ENCODE results near the gene DMXL1. TPM values are rescaled to one million over a fixed set of nuclear protein-coding genes. Genes with fewer than 3 reads are reported as not detected.

The DMXL1 gene
- total and polyA plus RNA-seq, 2 donors = 24.6 to 31.4 TPM

DNA sequence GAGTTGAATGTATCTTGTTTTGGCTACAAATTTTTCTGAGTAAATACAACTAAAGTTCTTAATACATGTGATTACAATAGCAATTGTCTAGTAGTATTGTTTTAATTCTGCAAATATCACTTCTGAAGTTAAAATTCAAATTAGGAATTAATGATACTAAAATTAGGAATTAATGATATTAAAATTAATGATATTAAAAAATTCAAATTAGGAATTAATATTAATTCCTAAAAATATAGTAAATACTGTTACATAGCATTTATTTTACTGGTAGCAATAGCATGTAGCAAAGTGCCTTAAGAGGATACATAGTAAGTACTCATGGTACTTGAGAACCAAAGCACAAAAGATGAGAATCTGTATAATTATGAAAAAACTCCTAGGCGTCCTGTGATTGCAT is 136.2 kb downstream of the DMXL1 start:
- Histone ChIP-seq H3K27me3 (ENCODE audit: control insufficient read depth in 2 of 2, insufficient read depth in 1 of 2, low read length in 1 of 2) (no peaks in the 10 kb centered on the region), H3K36me3 (ENCODE audit: control insufficient read depth in 2 of 2, insufficient read depth in 2 of 2, low read length in 1 of 2) (peaks cover 2 to 11% of the 10 kb centered on the region in 2 donors)
- 95% methylated on average over 1 of the region's 1 CpG for WGBS

DNA sequence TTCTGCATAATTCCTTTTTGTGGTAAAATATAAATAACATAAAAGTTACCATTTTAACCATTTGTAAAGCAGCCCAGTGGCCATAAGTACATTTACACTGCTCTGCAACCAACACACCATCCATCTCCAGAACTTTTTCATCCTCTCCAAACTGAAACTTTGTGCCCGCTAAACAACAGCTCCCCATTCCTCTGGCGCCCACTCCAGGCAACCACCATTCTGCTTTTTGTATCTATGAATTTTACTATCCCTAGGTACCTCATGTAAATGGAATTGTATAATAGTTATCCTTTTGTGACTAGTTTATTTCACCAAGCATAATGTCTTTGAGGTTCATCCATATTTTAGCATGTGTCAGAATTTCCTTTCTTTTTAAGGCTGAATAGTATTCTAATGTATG is 141.1 kb downstream of the DMXL1 start:
- Histone ChIP-seq H3K27ac (ENCODE audit: low read depth in 1 of 2, low read length in 1 of 2) (no peak overlapping the region), H3K4me3 (ENCODE audit: low read length in 2 of 2) (no peak overlapping the region), H3K9me3 (ENCODE audit: control insufficient read depth in 2 of 2, insufficient read depth in 1 of 2, low read length in 1 of 2) (no peaks in the 10 kb centered on the region), H3K36me3 (ENCODE audit: control insufficient read depth in 2 of 2, insufficient read depth in 2 of 2, low read length in 1 of 2) (peaks cover 0 to 3% of the 10 kb centered on the region in 2 donors), H3K27me3 (ENCODE audit: control insufficient read depth in 2 of 2, insufficient read depth in 1 of 2, low read length in 1 of 2) (no peaks in the 10 kb centered on the region), H3K4me1 (ENCODE audit: control insufficient read depth in 2 of 2, insufficient read depth in 2 of 2, low read length in 2 of 2) (no peaks in the 10 kb centered on the region)
- over 99% methylated on average over 2 of the region's 2 CpGs for WGBS
- DNase-seq (ENCODE audit: low read depth in 6 of 9, low spot score in 9 of 9) = no peak

More for the DNA sequence above, 136.2 kb downstream of the DMXL1 start:
- no peaks in the 10 kb centered on the region for H3K9me3 ChIP-seq (ENCODE audit: control insufficient read depth in 2 of 2, insufficient read depth in 1 of 2, low read length in 1 of 2)
- no peak overlapping the region for H3K4me3 ChIP-seq (ENCODE audit: low read length in 2 of 2)
- no peaks in the 10 kb centered on the region for H3K4me1 ChIP-seq (ENCODE audit: control insufficient read depth in 2 of 2, insufficient read depth in 2 of 2, low read length in 2 of 2)
- DNase-seq (ENCODE audit: low read depth in 6 of 9, low spot score in 9 of 9) = no peak
- no peak overlapping the region for H3K27ac ChIP-seq (ENCODE audit: low read depth in 1 of 2, low read length in 1 of 2)

GRCh38 chr5:119212676-119213075 is 141.8 kb downstream of the DMXL1 start:
- Histone ChIP-seq H3K4me3 (ENCODE audit: low read length in 2 of 2) (no peak overlapping the region), H3K9me3 (ENCODE audit: control insufficient read depth in 2 of 2, insufficient read depth in 1 of 2, low read length in 1 of 2) (no peaks in the 10 kb centered on the region), H3K4me1 (ENCODE audit: control insufficient read depth in 2 of 2, insufficient read depth in 2 of 2, low read length in 2 of 2) (no peaks in the 10 kb centered on the region), H3K27me3 (ENCODE audit: control insufficient read depth in 2 of 2, insufficient read depth in 1 of 2, low read length in 1 of 2) (no peaks in the 10 kb centered on the region), H3K36me3 (ENCODE audit: control insufficient read depth in 2 of 2, insufficient read depth in 2 of 2, low read length in 1 of 2) (peaks cover 0 to 3% of the 10 kb centered on the region in 2 donors), H3K27ac (ENCODE audit: low read depth in 1 of 2, low read length in 1 of 2) (no peak overlapping the region)
- DNase-seq (ENCODE audit: low read depth in 6 of 9, low spot score in 9 of 9) = no peak

GRCh38 chr5:119217183-119217582 is 146.3 kb downstream of the DMXL1 start:
- 98% methylated on average over 3 of the region's 3 CpGs for WGBS

GRCh38 chr5:119218830-119219782 is 148.2 kb downstream of the DMXL1 start:
- no peaks in the 10 kb centered on the region for H3K27me3 ChIP-seq (ENCODE audit: control insufficient read depth in 2 of 2, insufficient read depth in 1 of 2, low read length in 1 of 2)
- H3K4me1 ChIP-seq (ENCODE audit: control insufficient read depth in 2 of 2, insufficient read depth in 2 of 2, low read length in 2 of 2) = no peaks in the 10 kb centered on the region
- peaks cover 0 to 14% of the 10 kb centered on the region in 2 donors for H3K36me3 ChIP-seq (ENCODE audit: control insufficient read depth in 2 of 2, insufficient read depth in 2 of 2, low read length in 1 of 2)
- no peak overlapping the region for H3K27ac ChIP-seq (ENCODE audit: low read depth in 1 of 2, low read length in 1 of 2)
- DNase-seq (ENCODE audit: low read depth in 6 of 9, low spot score in 9 of 9) = no peak
- H3K9me3 ChIP-seq (ENCODE audit: control insufficient read depth in 2 of 2, insufficient read depth in 1 of 2, low read length in 1 of 2) = no peaks in the 10 kb centered on the region
- WGBS = 98% methylated on average over 6 of the region's 6 CpGs
- no peak overlapping the region for H3K4me3 ChIP-seq (ENCODE audit: low read length in 2 of 2)

More at GRCh38 chr5:119217183-119217582, 146.3 kb downstream of the DMXL1 start:
- no peaks in the 10 kb centered on the region for H3K4me1 ChIP-seq (ENCODE audit: control insufficient read depth in 2 of 2, insufficient read depth in 2 of 2, low read length in 2 of 2)
- DNase-seq (ENCODE audit: low read depth in 6 of 9, low spot score in 9 of 9) = no peak
- no peak overlapping the region for H3K27ac ChIP-seq (ENCODE audit: low read depth in 1 of 2, low read length in 1 of 2)
- H3K36me3 ChIP-seq (ENCODE audit: control insufficient read depth in 2 of 2, insufficient read depth in 2 of 2, low read length in 1 of 2) = peaks cover 0 to 10% of the 10 kb centered on the region in 2 donors
- H3K9me3 ChIP-seq (ENCODE audit: control insufficient read depth in 2 of 2, insufficient read depth in 1 of 2, low read length in 1 of 2) = no peaks in the 10 kb centered on the region
- no peaks in the 10 kb centered on the region for H3K27me3 ChIP-seq (ENCODE audit: control insufficient read depth in 2 of 2, insufficient read depth in 1 of 2, low read length in 1 of 2)
- no peak overlapping the region for H3K4me3 ChIP-seq (ENCODE audit: low read length in 2 of 2)

GRCh38 chr5:119220576-119221197 is 149.8 kb downstream of the DMXL1 start:
- Histone ChIP-seq H3K36me3 (ENCODE audit: control insufficient read depth in 2 of 2, insufficient read depth in 2 of 2, low read length in 1 of 2) (peaks cover 0 to 11% of the 10 kb centered on the region in 2 donors), H3K27me3 (ENCODE audit: control insufficient read depth in 2 of 2, insufficient read depth in 1 of 2, low read length in 1 of 2) (no peaks in the 10 kb centered on the region), H3K27ac (ENCODE audit: low read depth in 1 of 2, low read length in 1 of 2) (no peak overlapping the region), H3K4me1 (ENCODE audit: control insufficient read depth in 2 of 2, insufficient read depth in 2 of 2, low read length in 2 of 2) (no peaks in the 10 kb centered on the region), H3K9me3 (ENCODE audit: control insufficient read depth in 2 of 2, insufficient read depth in 1 of 2, low read length in 1 of 2) (no peaks in the 10 kb centered on the region), H3K4me3 (ENCODE audit: low read length in 2 of 2) (no peak overlapping the region)
- DNase-seq (ENCODE audit: low read depth in 6 of 9, low spot score in 9 of 9) = no peak
- WGBS = 97% methylated on average over 1 of the region's 1 CpG

- Histone ChIP-seq H3K4me1 (ENCODE audit: control insufficient read depth in 2 of 2, insufficient read depth in 2 of 2, low read length in 2 of 2) (no peaks in the 10 kb centered on the region), H3K36me3 (ENCODE audit: control insufficient read depth in 2 of 2, insufficient read depth in 2 of 2, low read length in 1 of 2) (peaks cover 0 to 11% of the 10 kb centered on the region in 2 donors), H3K9me3 (ENCODE audit: control insufficient read depth in 2 of 2, insufficient read depth in 1 of 2, low read length in 1 of 2) (no peaks in the 10 kb centered on the region), H3K27me3 (ENCODE audit: control insufficient read depth in 2 of 2, insufficient read depth in 1 of 2, low read length in 1 of 2) (no peaks in the 10 kb centered on the region), H3K27ac (ENCODE audit: low read depth in 1 of 2, low read length in 1 of 2) (no peak overlapping the region), H3K4me3 (ENCODE audit: low read length in 2 of 2) (no peak overlapping the region)
- no peak for DNase-seq (ENCODE audit: low read depth in 6 of 9, low spot score in 9 of 9)
Observed at GRCh38 chr5:119221330-119221729, 150.4 kb downstream of the DMXL1 start.

- Histone ChIP-seq H3K9me3 (ENCODE audit: control insufficient read depth in 2 of 2, insufficient read depth in 1 of 2, low read length in 1 of 2) (no peaks in the 10 kb centered on the region), H3K36me3 (ENCODE audit: control insufficient read depth in 2 of 2, insufficient read depth in 2 of 2, low read length in 1 of 2) (peaks cover 8 to 14% of the 10 kb centered on the region in 2 donors), H3K27ac (ENCODE audit: low read depth in 1 of 2, low read length in 1 of 2) (no peak overlapping the region), H3K27me3 (ENCODE audit: control insufficient read depth in 2 of 2, insufficient read depth in 1 of 2, low read length in 1 of 2) (no peaks in the 10 kb centered on the region), H3K4me1 (ENCODE audit: control insufficient read depth in 2 of 2, insufficient read depth in 2 of 2, low read length in 2 of 2) (no peaks in the 10 kb centered on the region), H3K4me3 (ENCODE audit: low read length in 2 of 2) (no peak overlapping the region)
- no peak for DNase-seq (ENCODE audit: low read depth in 6 of 9, low spot score in 9 of 9)
Observed at GRCh38 chr5:119229950-119230349, 159.1 kb downstream of the DMXL1 start.
